Gastroesophageal sphincter (tissue), 3 donors: ENCODE results near the gene ALDH1A1.

Experiments
- POLR2A ChIP-seq, 2 donors: fragments of 450-650 bp; IDR thresholded peaks; one replicate each; pipeline ENCODE4 v1.6.1; 2017; ENCODE audit warnings: antibody characterized with exemption in 2 of 2, mild to moderate bottlenecking in 2 of 2, moderate library complexity in 1 of 2
- POLR2AphosphoS5 ChIP-seq: sonication (generic); formaldehyde crosslinking; IDR thresholded peaks from one replicate; pipeline ENCODE4 v1.6.1; 2017; ENCODE audit warnings: antibody characterized with exemption
- TF ChIP-seq, protein P1 (sequence below), 4 experiments: fragments of 200-600 bp in 2 of 4; fragments of 450-650 bp in 2 of 4; sonication (generic) in 1 of 4; IDR thresholded peaks; one replicate each; pipeline ENCODE4 v1.5.1; 2017 to 2019; ENCODE audit warnings: antibody characterized with exemption in 4 of 4, mild to moderate bottlenecking in 2 of 4, moderate library complexity in 2 of 4

DNA sequence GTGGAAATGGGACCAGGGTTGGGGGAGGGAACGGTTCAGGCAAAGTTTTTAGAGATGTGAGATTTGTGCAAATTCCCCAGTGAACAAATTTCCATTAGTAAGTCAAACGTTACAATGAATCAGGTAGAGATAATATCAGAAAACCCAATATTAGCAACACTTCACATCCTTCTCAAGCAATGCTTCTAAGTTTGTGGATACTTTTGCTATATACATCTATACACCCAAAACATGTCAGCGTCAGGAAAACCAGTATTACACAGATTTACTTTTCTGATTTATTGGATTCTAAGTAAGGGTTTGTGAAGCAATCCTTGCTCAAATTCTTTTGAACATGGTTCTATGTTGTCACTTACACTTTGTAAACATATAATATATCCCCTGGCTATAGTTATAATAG lies 6.5 kb downstream of the ALDH1A1 start:
- TF ChIP-seq POLR2AphosphoS5 = no peak
- TF ChIP-seq, protein P1, sequence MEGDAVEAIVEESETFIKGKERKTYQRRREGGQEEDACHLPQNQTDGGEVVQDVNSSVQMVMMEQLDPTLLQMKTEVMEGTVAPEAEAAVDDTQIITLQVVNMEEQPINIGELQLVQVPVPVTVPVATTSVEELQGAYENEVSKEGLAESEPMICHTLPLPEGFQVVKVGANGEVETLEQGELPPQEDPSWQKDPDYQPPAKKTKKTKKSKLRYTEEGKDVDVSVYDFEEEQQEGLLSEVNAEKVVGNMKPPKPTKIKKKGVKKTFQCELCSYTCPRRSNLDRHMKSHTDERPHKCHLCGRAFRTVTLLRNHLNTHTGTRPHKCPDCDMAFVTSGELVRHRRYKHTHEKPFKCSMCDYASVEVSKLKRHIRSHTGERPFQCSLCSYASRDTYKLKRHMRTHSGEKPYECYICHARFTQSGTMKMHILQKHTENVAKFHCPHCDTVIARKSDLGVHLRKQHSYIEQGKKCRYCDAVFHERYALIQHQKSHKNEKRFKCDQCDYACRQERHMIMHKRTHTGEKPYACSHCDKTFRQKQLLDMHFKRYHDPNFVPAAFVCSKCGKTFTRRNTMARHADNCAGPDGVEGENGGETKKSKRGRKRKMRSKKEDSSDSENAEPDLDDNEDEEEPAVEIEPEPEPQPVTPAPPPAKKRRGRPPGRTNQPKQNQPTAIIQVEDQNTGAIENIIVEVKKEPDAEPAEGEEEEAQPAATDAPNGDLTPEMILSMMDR (IDR thresholded peaks at IDR 0.05) = no peak
- no peak for TF ChIP-seq POLR2A (IDR thresholded peaks at IDR 0.05)
